Loucy (cell line): ENCODE measurements around the gene APMAP.

Experiments
- H2AFZ ChIP-seq: fragments of 200-600 bp; sonication (generic); 2 replicates; pipeline ENCODE4 v1.6.0; 2016; ENCODE audit warnings: antibody characterized with exemption, mild to moderate bottlenecking, low read length, moderate library complexity
- H3F3A ChIP-seq: fragments of 200-600 bp; 2 replicates; pipeline ENCODE4 v1.6.0; 2016; ENCODE audit warnings: antibody characterized with exemption, low read depth, mild to moderate bottlenecking
- H3K27me3 ChIP-seq: fragments of 200-600 bp; sonication (generic); 2 replicates; pipeline ENCODE4 v1.6.1; 2014; ENCODE audit warnings: low read length, mild to moderate bottlenecking; ENCODE audit not compliant: insufficient read depth, poor library complexity, severe bottlenecking
- H3K36me3 ChIP-seq: fragments of 200-600 bp; sonication (generic); 2 replicates; pipeline ENCODE4 v1.6.1; 2016; ENCODE audit warnings: low read length; ENCODE audit not compliant: insufficient read depth
- H3K4me1 ChIP-seq: fragments of 200-600 bp; sonication (generic); 2 replicates; pipeline ENCODE4 v1.5.1; 2014; ENCODE audit warnings: low read length, mild to moderate bottlenecking; ENCODE audit not compliant: insufficient read depth, poor library complexity, severe bottlenecking
- H3K4me2 ChIP-seq: fragments of 200-600 bp; sonication (generic); 2 replicates; pipeline ENCODE4 v1.6.0; 2014; ENCODE audit warnings: antibody characterized with exemption, low read length, low read depth, mild to moderate bottlenecking; ENCODE audit not compliant: poor library complexity, severe bottlenecking
- H3K4me3 ChIP-seq: fragments of 200-600 bp; sonication (generic); 2 replicates; pipeline ENCODE4 v1.5.1; 2014; ENCODE audit warnings: low read length, mild to moderate bottlenecking, mixed read lengths; ENCODE audit not compliant: poor library complexity, severe bottlenecking
- H3K79me2 ChIP-seq: fragments of 200-600 bp; sonication (generic); 2 replicates; pipeline ENCODE4 v1.6.1; 2014; ENCODE audit warnings: low read length; ENCODE audit not compliant: insufficient read depth
- H3K9ac ChIP-seq: fragments of 200-600 bp; sonication (generic); 2 replicates; pipeline ENCODE4 v1.6.0; 2014; ENCODE audit warnings: mild to moderate bottlenecking, low read depth, low read length, moderate library complexity; ENCODE audit not compliant: poor library complexity, severe bottlenecking
- H3K9me2 ChIP-seq: fragments of 200-600 bp; sonication (generic); replicated peaks from 2 replicates; pipeline ENCODE4 v1.6.1; 2016; ENCODE audit warnings: low read depth, low read length, mixed read lengths
- H3K9me3 ChIP-seq: fragments of 200-600 bp; sonication (generic); 2 replicates; pipeline ENCODE4 v1.6.1; 2014; ENCODE audit warnings: mild to moderate bottlenecking, antibody characterized with exemption, low read length, low read depth; ENCODE audit not compliant: insufficient read depth
- H4K20me1 ChIP-seq: fragments of 200-600 bp; sonication (generic); 2 replicates; pipeline ENCODE4 v1.6.0; 2014; ENCODE audit warnings: antibody characterized with exemption, low read length, mild to moderate bottlenecking; ENCODE audit not compliant: insufficient read depth, poor library complexity, severe bottlenecking
- EZH2phosphoT487 ChIP-seq: fragments of 200-600 bp; IDR thresholded peaks from 2 replicates; pipeline ENCODE4 v1.6.1; 2018; ENCODE audit warnings: antibody characterized with exemption, mild to moderate bottlenecking, moderate library complexity, borderline replicate concordance
- TF ChIP-seq, protein P1 (sequence below): fragments of 200-600 bp; sonication (generic); conservative IDR thresholded peaks from 2 replicates; pipeline ENCODE4 v1.5.1; 2014; ENCODE audit warnings: mild to moderate bottlenecking, antibody characterized with exemption, low read length

The APMAP gene

DNA sequence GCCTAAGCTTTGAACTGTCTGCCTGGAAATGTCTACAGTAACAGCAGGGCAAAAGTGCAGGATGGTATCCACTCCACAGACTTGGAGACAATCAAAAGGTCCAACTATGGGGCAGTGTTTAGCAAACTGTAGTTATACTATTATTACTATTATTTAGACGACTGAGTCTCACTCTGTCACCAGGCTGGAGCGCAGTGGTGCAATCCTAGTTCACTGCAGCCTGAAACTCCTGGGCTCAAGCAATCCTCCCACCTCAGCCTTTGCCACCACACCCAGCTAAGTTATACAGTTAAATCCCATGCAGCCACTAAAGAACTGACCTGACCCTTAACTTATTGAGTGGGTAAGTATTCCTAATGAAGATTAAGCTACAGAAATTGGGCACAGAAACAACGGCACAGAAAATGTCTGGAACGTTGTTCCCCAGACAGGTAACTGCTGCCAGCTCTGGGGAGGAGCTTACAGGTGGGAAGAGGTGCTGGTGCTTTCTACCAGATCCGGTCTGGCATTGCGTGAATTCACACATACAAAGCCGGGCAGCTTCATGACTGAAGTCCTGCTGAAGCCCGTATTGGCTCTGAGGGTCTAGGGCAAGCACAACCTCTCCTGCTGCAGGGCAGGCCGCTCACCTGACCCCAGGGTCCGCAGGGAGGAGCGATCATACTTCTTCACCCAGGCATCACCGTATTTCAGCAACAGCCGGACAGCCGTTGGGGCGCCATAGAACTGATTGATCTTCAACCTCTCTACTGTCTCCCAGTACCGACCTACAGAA lies 27.0 kb upstream of the APMAP start:
- Histone ChIP-seq H3K27me3 (no peaks in the 10 kb centered on the region), H3K9me3 (no peaks in the 10 kb centered on the region), H3K4me1 (no peaks in the 10 kb centered on the region), H4K20me1 (no peaks in the 10 kb centered on the region), H3K9ac (no peak overlapping the region), H3K36me3 (peaks cover 63% of the 10 kb centered on the region; the same call in 1 of the 2 replicates), H3K79me2 (peaks cover 6% of the 10 kb centered on the region; the same call in 1 of the 2 replicates), H3K9me2 (no peaks in the 10 kb centered on the region), H3K4me2 (no peak overlapping the region), H2AFZ (no peak overlapping the region), H3F3A (no peaks in the 10 kb centered on the region), H3K4me3 (no peak overlapping the region)
- no peak for TF ChIP-seq EZH2phosphoT487
- TF ChIP-seq, protein P1, sequence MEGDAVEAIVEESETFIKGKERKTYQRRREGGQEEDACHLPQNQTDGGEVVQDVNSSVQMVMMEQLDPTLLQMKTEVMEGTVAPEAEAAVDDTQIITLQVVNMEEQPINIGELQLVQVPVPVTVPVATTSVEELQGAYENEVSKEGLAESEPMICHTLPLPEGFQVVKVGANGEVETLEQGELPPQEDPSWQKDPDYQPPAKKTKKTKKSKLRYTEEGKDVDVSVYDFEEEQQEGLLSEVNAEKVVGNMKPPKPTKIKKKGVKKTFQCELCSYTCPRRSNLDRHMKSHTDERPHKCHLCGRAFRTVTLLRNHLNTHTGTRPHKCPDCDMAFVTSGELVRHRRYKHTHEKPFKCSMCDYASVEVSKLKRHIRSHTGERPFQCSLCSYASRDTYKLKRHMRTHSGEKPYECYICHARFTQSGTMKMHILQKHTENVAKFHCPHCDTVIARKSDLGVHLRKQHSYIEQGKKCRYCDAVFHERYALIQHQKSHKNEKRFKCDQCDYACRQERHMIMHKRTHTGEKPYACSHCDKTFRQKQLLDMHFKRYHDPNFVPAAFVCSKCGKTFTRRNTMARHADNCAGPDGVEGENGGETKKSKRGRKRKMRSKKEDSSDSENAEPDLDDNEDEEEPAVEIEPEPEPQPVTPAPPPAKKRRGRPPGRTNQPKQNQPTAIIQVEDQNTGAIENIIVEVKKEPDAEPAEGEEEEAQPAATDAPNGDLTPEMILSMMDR, result no peak

DNA sequence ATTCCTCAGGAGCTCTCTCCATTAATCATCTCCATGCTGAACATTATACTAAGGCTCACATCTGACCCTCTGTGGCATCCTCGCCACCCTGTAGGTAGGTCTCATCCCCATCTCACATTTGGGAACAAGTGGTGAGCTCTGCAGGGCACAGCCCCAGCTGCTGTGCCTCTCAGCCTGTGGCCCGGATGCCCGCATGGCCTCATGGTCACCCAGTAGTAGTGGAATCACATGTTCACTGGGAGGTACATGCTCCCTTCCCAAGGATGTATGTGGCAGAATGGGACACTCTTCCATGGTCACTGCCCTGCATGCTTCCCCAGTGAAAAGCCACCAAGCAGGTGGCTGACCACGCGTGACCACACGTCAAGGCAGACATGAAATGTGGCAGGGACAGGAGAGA lies 26.3 kb upstream of the APMAP start:
- Histone ChIP-seq H3K36me3 (peaks cover 65% of the 10 kb centered on the region; the same call in 1 of the 2 replicates), H3F3A (no peaks in the 10 kb centered on the region), H3K79me2 (peaks cover under 1% of the 10 kb centered on the region; the same call in 1 of the 2 replicates), H2AFZ (no peak overlapping the region), H3K9ac (no peak overlapping the region), H3K4me3 (no peak overlapping the region), H3K4me2 (no peak overlapping the region), H3K4me1 (no peaks in the 10 kb centered on the region), H4K20me1 (no peaks in the 10 kb centered on the region), H3K9me2 (no peaks in the 10 kb centered on the region), H3K27me3 (no peaks in the 10 kb centered on the region), H3K9me3 (no peaks in the 10 kb centered on the region)
- no peak for TF ChIP-seq EZH2phosphoT487
- TF ChIP-seq, protein P1, result no peak

DNA sequence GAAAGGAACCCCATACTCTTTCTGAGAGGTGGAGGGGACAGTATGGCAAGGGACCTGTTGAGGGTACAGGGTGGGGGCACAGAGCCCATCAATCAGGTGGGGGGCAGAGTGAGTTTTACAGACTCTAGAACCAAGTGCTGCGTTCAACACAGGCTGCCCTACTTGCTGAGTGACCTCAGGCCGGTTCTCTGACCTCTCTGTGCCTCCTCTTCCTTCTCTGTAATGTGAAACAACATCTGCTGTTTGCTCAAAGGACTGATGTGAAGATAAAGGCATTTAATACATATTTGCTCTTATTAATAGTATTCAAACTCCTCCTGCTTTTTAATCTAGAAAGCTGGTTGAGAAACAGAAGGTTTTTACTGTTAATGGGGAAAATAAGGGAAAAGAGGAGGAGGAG lies 25.9 kb upstream of the APMAP start:
- no peaks in the 10 kb centered on the region for H3F3A ChIP-seq

More for the DNA sequence above, 25.9 kb upstream of the APMAP start:
- Histone ChIP-seq H3K4me3 (no peak overlapping the region), H4K20me1 (no peaks in the 10 kb centered on the region), H3K27me3 (no peaks in the 10 kb centered on the region), H3K4me1 (no peaks in the 10 kb centered on the region), H3K9me3 (no peaks in the 10 kb centered on the region), H3K79me2 (no peaks in the 10 kb centered on the region), H2AFZ (no peak overlapping the region), H3K9me2 (no peaks in the 10 kb centered on the region), H3K36me3 (peaks cover 67% of the 10 kb centered on the region; the same call in 1 of the 2 replicates), H3K9ac (no peak overlapping the region), H3K4me2 (no peak overlapping the region)
- TF ChIP-seq EZH2phosphoT487, result no peak
- TF ChIP-seq, protein P1, result no peak
